Effector CD4-positive, alpha-beta T cell (primary cell): ENCODE measurements around the gene DPF3.
A peak's percentile ranks its signal among the peaks of the same experiment; 100 is the strongest.

Source experiments
- DNase-seq: peaks from one replicate; pipeline ENCODE4 v3.0.0-alpha.2; 2020

DPF3 gene

DNA sequence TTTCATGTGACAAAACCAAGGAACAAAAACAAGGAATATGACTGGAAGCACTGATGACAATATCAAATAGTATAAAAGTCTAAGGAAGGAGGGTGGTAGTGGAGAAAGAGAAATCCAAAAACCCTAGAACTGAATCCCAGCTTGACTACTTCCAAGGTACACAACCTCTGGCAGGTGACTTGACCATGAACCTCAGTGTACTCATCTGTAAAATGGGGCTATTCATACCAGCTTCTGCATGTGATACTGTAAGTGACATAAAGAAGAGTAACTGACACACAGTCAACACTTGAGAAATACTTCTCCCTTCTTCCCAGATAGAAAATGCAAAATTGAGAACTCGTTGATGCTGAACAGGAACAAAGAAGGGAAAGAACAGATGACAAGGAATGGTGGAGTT is 10.3 kb upstream of the DPF3 start:
- no peak for DNase-seq

GRCh38 chr14:72903716-72904115 is 9.8 kb upstream of the DPF3 start:
- no peak for DNase-seq

DNA sequence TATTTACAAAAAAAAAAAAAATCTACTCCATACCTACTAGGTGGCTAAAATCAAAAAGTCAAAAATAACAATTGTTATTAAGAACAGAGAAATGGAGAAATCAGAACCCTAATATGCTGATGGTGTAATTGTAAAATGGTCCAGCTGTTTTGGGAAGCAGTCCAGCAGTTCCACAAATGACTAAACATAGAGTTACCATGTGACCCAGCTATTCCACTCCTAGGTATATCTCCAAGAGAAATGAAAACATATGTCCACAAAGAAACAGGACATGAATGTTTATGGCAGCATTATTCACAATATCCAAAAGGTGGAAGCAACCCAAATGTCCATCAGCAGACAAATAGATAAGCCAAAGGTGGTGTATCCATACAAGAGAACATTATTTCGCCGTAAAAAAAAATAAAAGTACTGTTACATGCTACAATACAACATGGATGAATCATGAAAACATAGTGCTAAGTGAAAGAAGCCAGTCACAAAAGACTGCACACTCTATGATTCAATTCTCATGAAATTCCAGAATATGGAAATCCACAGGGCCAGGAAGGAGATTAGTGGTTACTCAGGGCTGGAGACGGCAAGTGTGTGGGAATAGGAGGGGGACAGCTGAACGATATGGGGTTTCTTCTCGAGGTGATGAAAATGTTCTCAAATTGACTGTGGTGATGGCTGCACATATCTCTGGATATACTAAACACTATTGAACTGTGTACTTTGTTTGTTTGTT is 9.1 kb upstream of the DPF3 start:
- DNase-seq, result no peak

- DNase-seq, result no peak
Observed at GRCh38 chr14:72901361-72901760, 7.5 kb upstream of the DPF3 start.

DNA sequence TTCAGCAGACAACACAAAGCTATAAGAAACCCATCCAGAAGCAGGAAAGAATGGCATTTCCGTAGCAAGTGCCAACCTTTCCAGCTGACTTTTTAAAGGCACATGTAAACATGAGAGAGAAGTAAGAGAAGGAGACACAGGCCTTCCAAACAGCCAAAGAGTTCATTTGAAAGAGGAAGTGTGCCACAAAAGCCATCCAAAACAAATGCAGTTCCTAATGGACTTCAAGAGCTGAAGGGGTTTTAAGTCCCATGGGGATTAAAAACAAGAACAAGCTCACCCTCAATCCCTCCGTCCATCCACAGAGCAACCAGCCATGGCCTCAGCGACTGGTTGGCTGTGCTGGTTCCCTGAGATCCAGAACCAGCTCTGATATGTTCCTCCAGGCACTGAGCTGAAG is 4.5 kb upstream of the DPF3 start:
- no peak for DNase-seq

DNA sequence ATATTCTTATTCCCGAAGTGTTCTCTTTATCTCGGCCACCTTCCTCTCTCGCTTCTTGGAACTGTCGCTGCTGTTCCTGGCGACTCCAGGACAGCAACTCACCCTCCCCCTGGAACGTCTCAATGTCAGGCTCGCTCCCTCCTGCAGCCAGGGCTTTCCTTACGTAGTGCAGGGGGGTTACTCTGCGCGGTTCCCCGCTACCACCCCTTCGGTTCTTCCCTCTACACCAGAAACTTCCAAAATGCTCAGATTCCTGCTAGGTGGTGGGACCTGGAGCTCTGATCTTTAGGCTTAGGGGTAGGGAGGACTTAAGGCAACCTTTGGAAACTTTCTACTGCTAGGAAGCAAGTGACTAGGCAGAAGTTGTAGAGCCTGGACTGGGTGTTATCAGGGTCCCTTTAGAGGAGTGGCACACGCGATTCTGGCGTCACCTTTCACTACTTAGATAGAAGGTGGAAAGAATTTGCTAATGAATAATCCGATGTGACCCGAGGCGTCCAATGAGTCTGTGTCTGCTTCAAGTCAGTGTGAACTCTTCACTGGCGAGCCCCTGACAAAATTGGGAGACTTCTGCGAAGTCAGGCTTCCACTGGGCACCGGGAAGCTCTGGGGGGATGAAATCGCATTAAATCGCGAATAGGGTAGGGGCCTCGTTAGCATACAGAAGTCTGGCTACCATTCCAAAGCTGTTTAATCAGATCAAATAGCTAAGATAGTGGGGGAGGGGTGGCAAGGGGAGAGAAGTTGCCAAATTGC is 900 bp upstream of the DPF3 start:
- no peak for DNase-seq

DNA sequence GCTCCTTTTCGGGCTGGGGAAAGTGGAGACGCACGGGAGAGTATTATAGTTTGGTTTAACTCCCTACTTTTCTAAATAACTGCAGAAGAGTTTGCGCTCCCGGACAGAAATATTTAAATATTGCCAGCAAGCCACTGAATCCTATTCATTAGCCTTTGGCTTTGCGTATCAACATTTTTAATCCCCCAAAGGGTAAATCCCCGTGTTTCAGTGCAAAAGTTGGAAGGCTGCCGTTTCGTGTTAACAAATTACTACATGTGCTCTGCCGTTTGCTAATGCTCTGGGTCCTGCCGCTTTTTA is 372 bp upstream of the DPF3 start:
- DNase-seq, result no peak

DNA sequence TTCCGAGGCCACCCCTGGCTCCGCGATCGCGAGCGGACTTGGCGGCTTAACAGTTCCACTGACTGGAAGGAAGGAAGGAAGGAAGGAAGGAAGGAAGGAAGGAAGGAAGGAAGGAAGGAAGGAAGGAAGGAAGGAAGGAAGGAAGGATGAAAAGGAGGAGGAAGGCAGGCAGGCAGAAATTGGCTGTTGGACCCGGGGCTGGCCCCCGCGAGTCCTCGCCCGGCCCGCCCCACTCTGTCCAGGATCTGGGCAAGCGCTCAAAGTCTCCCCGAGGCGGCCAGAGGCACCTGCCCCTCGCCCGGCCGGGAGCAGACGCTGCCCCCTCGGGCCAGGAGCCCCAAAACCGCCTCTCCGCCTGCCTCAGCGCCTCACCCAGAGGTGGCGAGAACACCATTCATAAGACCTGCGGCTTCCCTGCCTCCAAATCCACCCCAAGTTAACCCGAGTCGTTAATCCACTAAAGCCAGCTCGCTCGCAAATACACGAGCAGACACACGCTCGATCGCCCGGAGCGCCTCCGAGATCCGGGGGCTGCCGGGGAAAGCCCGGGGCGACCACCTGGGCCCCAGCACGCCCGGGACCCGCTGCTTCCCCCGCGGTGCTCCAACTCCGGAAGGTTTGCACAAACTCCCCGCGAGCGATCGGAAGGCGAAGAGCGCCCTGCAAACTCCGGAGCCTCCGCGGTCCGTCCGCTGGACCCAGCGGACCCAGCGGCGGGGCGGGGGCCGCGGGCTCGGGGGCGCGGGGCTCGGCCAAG is 844 bp downstream of the DPF3 start:
- DNase-seq, result peak; percentile 15

GRCh38 chr14:72892103-72892878 is 1.6 kb downstream of the DPF3 start:
- peak; percentile 18 for DNase-seq

GRCh38 chr14:72891666-72892102 is 2.2 kb downstream of the DPF3 start:
- DNase-seq, result no peak

DNA sequence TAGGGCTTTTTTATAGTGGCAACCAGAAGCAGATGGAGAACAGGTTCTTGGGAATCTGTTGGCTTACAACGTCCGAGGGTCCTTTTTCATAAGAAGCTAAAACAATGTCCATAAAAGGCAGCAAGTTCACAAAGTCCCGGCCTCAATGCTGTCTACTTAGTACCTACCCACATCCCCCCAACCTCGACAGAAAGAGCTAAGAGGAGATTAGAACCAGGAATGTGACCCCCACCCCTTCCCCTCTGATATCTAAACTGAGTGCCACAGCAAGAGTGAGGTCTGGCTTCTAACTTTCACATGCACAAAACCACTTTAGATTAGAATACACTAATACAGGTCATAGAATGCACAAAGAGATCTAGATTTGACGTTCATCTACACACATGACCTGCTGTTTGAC is 4.5 kb downstream of the DPF3 start:
- DNase-seq, result no peak

DNA sequence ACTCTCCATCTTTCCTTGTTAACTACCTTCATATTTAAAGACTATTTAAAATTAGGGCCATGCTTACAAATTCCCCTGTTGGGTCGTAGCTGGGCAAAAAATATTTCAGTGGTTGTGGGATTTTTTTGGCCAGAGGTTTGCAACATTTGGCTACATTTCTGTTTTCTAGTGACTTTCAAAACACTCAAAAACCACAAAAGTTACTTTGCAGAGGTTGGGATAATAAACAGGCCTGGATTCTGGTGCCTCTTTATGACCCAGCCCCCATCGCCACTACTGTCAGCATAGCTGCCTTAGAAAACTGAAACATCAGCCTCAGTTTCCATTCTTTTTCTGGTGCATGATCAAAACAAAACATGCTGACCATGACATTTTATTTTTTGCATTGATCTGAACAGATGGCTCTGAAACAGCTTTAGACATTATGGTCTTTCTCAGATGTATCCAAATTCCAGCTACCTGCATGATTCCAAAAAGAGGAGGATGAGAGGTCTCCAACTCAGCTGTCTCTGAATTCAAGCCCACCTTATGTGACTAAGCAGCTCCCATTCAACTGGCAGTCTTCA is 5.2 kb downstream of the DPF3 start:
- no peak for DNase-seq

DNA sequence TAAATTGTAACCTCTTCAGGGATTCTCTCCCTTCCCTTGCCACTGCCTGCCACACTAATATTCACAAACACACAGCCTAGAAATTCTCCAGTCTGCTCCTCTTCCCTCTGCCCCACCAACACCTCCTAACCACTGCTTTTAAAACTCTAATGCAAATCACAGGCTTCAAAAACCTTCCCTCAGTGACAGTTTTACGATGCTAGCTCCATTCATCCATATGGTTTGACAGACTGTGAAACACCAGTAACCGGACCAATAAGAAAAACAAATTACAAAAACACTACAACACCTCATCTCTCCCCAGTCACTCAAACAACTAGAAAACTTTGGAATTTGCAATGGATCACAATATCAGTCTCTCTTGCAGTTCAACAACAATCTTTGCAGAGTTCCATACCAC is 5.7 kb downstream of the DPF3 start:
- no peak for DNase-seq

DNA sequence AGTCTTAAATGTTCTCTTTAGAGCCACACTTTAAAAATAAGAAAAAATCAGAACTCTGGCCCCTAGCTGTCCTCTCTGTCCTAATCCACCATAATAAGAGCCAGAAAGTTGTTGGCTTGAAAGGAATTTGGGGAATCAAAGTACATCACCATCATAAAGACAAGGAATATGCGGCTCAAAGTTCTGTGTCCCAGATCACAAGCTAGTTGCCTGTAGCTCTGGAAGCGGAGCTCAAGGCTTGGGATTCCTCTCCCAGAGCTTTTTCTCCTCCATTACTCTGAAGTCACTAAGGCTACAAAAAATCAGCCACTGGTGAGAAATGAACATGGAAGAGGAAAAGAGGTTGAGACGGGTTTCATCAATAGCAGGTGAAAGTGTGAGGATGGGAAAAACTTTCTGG is 6.4 kb downstream of the DPF3 start:
- DNase-seq, result no peak

DNA sequence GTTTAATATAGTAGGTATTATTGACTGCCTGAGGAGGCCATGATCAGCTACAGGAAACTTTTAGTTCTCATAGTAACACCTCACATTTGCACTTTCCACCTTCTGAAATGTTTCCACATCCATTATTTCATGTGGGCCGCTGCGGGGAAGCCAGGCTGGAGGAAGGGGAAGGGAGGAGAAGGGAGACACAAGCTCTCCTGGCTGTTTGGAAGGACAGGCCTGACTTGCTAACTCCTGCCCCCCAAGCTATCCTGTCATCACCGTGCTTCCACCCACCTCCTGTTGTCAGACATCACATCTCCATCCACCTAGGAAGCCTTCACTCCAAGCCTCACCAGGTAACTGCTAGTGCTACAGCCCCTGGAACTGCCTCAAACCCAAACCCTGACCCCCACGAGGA is 9.5 kb downstream of the DPF3 start:
- no peak for DNase-seq

- DNase-seq, result no peak
Observed at GRCh38 chr14:72883961-72884360, 9.9 kb downstream of the DPF3 start.

GRCh38 chr14:72883109-72883508 is 10.8 kb downstream of the DPF3 start:
- DNase-seq, result no peak

DNA sequence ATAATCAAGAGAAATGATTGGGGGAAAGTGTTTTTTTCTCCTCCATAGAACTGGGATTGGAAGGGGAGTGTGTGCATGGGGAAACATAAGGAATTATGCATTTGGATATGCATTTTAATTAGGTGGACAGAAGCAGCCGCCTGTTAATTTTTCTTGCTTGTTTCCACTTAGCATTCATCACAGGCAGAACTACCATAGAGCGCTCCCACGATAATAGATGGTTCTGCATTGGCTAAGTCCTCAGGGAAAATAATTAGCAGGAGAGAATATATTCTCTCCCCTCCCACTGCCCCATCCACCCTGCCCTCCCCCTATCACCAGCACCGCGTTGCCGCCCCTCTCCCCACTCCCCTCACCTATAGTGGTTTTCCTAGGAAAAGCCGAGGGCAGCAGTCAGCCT is 11.4 kb downstream of the DPF3 start:
- DNase-seq, result no peak

- DNase-seq, result no peak
Observed at GRCh38 chr14:72882047-72882446, 11.9 kb downstream of the DPF3 start.

GRCh38 chr14:72881543-72881942 is 12.4 kb downstream of the DPF3 start:
- no peak for DNase-seq

GRCh38 chr14:72880820-72881219 is 13.1 kb downstream of the DPF3 start:
- no peak for DNase-seq

DNA sequence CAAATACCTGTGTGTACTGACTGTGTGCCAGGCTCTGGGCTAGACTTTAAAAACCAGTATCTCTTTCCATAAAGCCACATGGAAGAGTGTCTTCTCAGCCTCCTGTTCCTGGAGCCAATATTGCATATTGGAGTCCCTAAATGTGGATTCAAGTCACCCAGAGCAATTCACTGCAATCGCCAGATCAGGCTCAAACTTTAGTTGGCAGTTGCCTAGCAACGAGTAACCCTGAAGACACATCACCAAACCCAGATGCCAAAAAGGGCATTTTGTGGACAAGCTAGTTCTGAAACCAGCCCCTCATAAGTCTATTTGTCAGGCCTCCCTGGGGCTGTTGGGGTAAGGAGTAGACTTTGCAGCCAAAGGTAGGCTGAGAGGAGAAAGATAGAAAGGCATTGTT is 13.7 kb downstream of the DPF3 start:
- DNase-seq, result no peak

DNA sequence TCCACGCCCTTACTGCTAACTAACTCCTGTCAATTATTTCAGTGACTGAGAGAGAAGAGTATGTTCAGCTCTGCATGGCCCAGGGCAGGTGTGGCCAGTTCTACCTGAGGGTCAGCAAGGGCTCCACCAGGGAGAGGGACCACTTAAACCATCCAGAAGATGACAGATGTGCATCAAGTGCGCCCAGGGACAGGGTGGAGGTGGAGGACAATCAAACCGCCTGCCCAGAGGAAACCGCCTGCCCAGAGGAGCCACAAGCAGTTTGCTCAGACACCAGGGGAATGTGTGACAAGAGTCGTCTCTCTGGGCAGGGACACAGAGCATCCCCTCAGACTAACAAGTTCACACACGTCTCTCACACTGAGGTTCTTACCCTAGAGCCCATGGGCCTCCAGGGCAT is 14.5 kb downstream of the DPF3 start:
- no peak for DNase-seq
